GM19328 (cell line): Measurements from ENCODE around the gene RIPOR2.
"Not testable (repeated sequence)": the region's sequence is repeated elsewhere in the genome, so short reads cannot be mapped to it uniquely, and the experiment has no call there.

Experiments used
- ATAC-seq: cut with Tn5 transposase; IDR thresholded peaks from one replicate; pipeline ENCODE4 v1.9.1; 2021; ENCODE audit warnings: mild to moderate bottlenecking, moderate library complexity; ENCODE audit not compliant: unreplicated experiment

The RIPOR2 gene

GRCh38 chr6:24959319-24959718 lies 23.6 kb upstream of the RIPOR2 start:
- no peak for ATAC-seq

GRCh38 chr6:24957199-24957598 lies 21.4 kb upstream of the RIPOR2 start:
- no peak for ATAC-seq

- no peak for ATAC-seq
Observed at GRCh38 chr6:24953726-24954125, 18.0 kb upstream of the RIPOR2 start.

GRCh38 chr6:24951811-24952299 lies 16.1 kb upstream of the RIPOR2 start:
- ATAC-seq, result no peak

- ATAC-seq, result no peak
Observed at GRCh38 chr6:24950218-24950941, 14.6 kb upstream of the RIPOR2 start.

GRCh38 chr6:24949020-24949569 lies 13.3 kb upstream of the RIPOR2 start:
- peak; percentile 93 for ATAC-seq

GRCh38 chr6:24948261-24948660 lies 12.5 kb upstream of the RIPOR2 start:
- not testable (repeated sequence) for ATAC-seq

GRCh38 chr6:24947636-24948035 lies 11.9 kb upstream of the RIPOR2 start:
- no peak for ATAC-seq

GRCh38 chr6:24945054-24945453 lies 9.3 kb upstream of the RIPOR2 start:
- ATAC-seq, result no peak

- no peak for ATAC-seq
Observed at GRCh38 chr6:24943774-24944173, 8.0 kb upstream of the RIPOR2 start.

GRCh38 chr6:24940311-24940917 lies 4.7 kb upstream of the RIPOR2 start:
- no peak for ATAC-seq

- peak; percentile 49 for ATAC-seq
Observed at GRCh38 chr6:24936641-24937317, 1.0 kb upstream of the RIPOR2 start.

GRCh38 chr6:24933868-24934401 lies 1.8 kb downstream of the RIPOR2 start:
- no peak for ATAC-seq

- ATAC-seq, result no peak
Observed at GRCh38 chr6:24933266-24933665, 2.5 kb downstream of the RIPOR2 start.

GRCh38 chr6:24932832-24933231 lies 2.9 kb downstream of the RIPOR2 start:
- no peak for ATAC-seq

- no peak for ATAC-seq
Observed at GRCh38 chr6:24931718-24932691, 3.8 kb downstream of the RIPOR2 start.

- no peak for ATAC-seq
Observed at GRCh38 chr6:24931296-24931695, 4.5 kb downstream of the RIPOR2 start.

- no peak for ATAC-seq
Observed at GRCh38 chr6:24930431-24930871, 5.3 kb downstream of the RIPOR2 start.

GRCh38 chr6:24929242-24929641 lies 6.5 kb downstream of the RIPOR2 start:
- ATAC-seq, result peak; percentile 35
